ENCODE measurements around the gene PIP4K2C.
A peak's percentile ranks its signal among the peaks of the same experiment; 100 is the strongest.

GRCh38 chr12:57632958-57633840, 42.2 kb downstream of the PIP4K2C start, which contains the start of gene B4GALNT1:
- peak; percentile 59 to 80 for TF ChIP-seq CTCF (conservative IDR thresholded peaks at IDR 0.05; ENCODE audit: low read depth in 2 of 2)
- no peak for TF ChIP-seq ZNF462 (CRISPR knock-in tag; IDR thresholded peaks at IDR 0.05)
- no peak for TF ChIP-seq CREB1 (CRISPR knock-in tag; IDR thresholded peaks at IDR 0.05; ENCODE audit: low read depth)
- peak; percentile 51 for TF ChIP-seq EZH2 (IDR thresholded peaks at IDR 0.05; ENCODE audit: low read depth, unreplicated experiment)
- no peak for TF ChIP-seq STAT1 (IDR thresholded peaks at IDR 0.05; ENCODE audit: unreplicated experiment)
- TF ChIP-seq, protein P1, sequence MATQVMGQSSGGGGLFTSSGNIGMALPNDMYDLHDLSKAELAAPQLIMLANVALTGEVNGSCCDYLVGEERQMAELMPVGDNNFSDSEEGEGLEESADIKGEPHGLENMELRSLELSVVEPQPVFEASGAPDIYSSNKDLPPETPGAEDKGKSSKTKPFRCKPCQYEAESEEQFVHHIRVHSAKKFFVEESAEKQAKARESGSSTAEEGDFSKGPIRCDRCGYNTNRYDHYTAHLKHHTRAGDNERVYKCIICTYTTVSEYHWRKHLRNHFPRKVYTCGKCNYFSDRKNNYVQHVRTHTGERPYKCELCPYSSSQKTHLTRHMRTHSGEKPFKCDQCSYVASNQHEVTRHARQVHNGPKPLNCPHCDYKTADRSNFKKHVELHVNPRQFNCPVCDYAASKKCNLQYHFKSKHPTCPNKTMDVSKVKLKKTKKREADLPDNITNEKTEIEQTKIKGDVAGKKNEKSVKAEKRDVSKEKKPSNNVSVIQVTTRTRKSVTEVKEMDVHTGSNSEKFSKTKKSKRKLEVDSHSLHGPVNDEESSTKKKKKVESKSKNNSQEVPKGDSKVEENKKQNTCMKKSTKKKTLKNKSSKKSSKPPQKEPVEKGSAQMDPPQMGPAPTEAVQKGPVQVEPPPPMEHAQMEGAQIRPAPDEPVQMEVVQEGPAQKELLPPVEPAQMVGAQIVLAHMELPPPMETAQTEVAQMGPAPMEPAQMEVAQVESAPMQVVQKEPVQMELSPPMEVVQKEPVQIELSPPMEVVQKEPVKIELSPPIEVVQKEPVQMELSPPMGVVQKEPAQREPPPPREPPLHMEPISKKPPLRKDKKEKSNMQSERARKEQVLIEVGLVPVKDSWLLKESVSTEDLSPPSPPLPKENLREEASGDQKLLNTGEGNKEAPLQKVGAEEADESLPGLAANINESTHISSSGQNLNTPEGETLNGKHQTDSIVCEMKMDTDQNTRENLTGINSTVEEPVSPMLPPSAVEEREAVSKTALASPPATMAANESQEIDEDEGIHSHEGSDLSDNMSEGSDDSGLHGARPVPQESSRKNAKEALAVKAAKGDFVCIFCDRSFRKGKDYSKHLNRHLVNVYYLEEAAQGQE (IDR thresholded peaks at IDR 0.05; ENCODE audit: unreplicated experiment), result no peak
- peak; percentile 44 for TF ChIP-seq EZH2phosphoT487 (IDR thresholded peaks at IDR 0.05; ENCODE audit: unreplicated experiment)
- TF ChIP-seq POLR2AphosphoS5 (IDR thresholded peaks at IDR 0.05; ENCODE audit: low read depth), result no peak
- no peak for TF ChIP-seq NANOG (IDR thresholded peaks at IDR 0.05; ENCODE audit: borderline replicate concordance)
- TF ChIP-seq JUNB (IDR thresholded peaks at IDR 0.05; ENCODE audit: unreplicated experiment), result no peak
- no peak for TF ChIP-seq ETS1 (IDR thresholded peaks at IDR 0.05)
